GM12892 (cell line): Measurements from ENCODE around the gene SIGLEC6.

Source experiments
- POLR2A ChIP-seq: IDR thresholded peaks from 2 replicates; pipeline ENCODE4 v1.6.1; 2011; ENCODE audit warnings: low read depth, low read length, control low read depth
- TAF1 ChIP-seq: IDR thresholded peaks from 2 replicates; pipeline ENCODE4 v1.6.1; 2011; ENCODE audit warnings: low read depth, mild to moderate bottlenecking, control low read depth, low read length, borderline replicate concordance

DNA sequence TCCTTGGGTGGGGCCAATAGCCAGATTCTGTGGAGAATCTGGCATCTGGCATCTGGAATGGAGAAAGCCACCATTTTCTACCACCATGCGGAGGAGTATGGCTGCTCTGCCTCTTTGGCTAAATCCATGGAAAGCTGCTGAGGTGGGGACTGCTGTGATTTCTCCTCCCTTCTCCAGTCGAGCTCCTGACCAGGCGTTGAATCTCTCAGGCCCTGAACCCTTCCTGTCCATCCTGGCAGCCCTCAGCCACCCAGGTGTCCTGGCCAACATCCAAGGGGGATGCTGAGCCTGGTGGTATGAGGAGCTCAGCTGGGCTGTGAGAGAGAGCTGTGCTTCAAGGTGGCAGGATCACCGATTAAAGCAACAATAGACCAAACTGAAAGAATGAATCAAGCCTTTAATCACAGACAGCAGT lies 17.4 kb upstream of the SIGLEC6 start:
- TF ChIP-seq TAF1 (no peak), POLR2A (no peak)
